NK-92 (cell line): ENCODE measurements around the gene COL28A1.
"Not testable (repeated sequence)": the region's sequence is repeated elsewhere in the genome, so short reads cannot be mapped to it uniquely, and the experiment has no call there.

Source experiments
- DNase-seq: peaks from one replicate; lab custom pipeline; 2025; ENCODE audit not compliant: unreplicated experiment; lab: John Stamatoyannopoulos, UW

COL28A1 gene

GRCh38 chr7:7476381-7476780 lies 59.3 kb downstream of the COL28A1 start:
- DNase-seq, result no peak

- DNase-seq, result no peak
These were observed 60.1 kb downstream of the COL28A1 start for GRCh38 chr7:7475601-7476000.

- DNase-seq, result no peak
These were observed 61.2 kb downstream of the COL28A1 start for GRCh38 chr7:7474436-7474835.

GRCh38 chr7:7464991-7465765 lies 70.5 kb downstream of the COL28A1 start:
- not testable (repeated sequence) for DNase-seq

- DNase-seq, result no peak
These were observed 81.7 kb downstream of the COL28A1 start for GRCh38 chr7:7454000-7454399.

GRCh38 chr7:7452652-7453051 lies 83.0 kb downstream of the COL28A1 start:
- DNase-seq, result no peak

GRCh38 chr7:7452119-7452518 lies 83.6 kb downstream of the COL28A1 start:
- no peak for DNase-seq

GRCh38 chr7:7449055-7449454 lies 86.6 kb downstream of the COL28A1 start:
- DNase-seq, result no peak

GRCh38 chr7:7446616-7447015 lies 89.1 kb downstream of the COL28A1 start:
- DNase-seq, result no peak

- no peak for DNase-seq
These were observed 91.8 kb downstream of the COL28A1 start for GRCh38 chr7:7443806-7444350.

- DNase-seq, result no peak
These were observed 96.1 kb downstream of the COL28A1 start for GRCh38 chr7:7439564-7439963.

GRCh38 chr7:7438851-7439250 lies 96.8 kb downstream of the COL28A1 start:
- DNase-seq, result no peak

GRCh38 chr7:7435978-7436377 lies 99.7 kb downstream of the COL28A1 start:
- DNase-seq, result no peak

- DNase-seq, result no peak
These were observed 101.3 kb downstream of the COL28A1 start for GRCh38 chr7:7434329-7434728.

- no peak for DNase-seq
These were observed 101.9 kb downstream of the COL28A1 start for GRCh38 chr7:7433811-7434210.

GRCh38 chr7:7432979-7433378 lies 102.7 kb downstream of the COL28A1 start:
- no peak for DNase-seq

- DNase-seq, result no peak
These were observed 106.9 kb downstream of the COL28A1 start for GRCh38 chr7:7428806-7429205.

GRCh38 chr7:7427363-7427762 lies 108.3 kb downstream of the COL28A1 start:
- DNase-seq, result no peak

- DNase-seq, result no peak
These were observed 109.0 kb downstream of the COL28A1 start for GRCh38 chr7:7426676-7427075.

GRCh38 chr7:7425321-7425720 lies 110.4 kb downstream of the COL28A1 start:
- DNase-seq, result no peak

GRCh38 chr7:7424151-7424873 lies 111.4 kb downstream of the COL28A1 start:
- DNase-seq, result no peak

GRCh38 chr7:7422641-7423040 lies 113.0 kb downstream of the COL28A1 start:
- DNase-seq, result no peak
